Measurements from ENCODE around the gene MAD1L1.

GRCh38 chr7:1940402-1940786 is 292.4 kb downstream of the MAD1L1 start:
- TF ChIP-seq CTCF (IDR thresholded peaks at IDR 0.05; ENCODE audit: borderline replicate concordance, extremely low read depth, low read length, poor library complexity, severe bottlenecking) = no peak
- TF ChIP-seq EZH2 (IDR thresholded peaks at IDR 0.05; ENCODE audit: borderline replicate concordance, low read depth, low read length, severe bottlenecking) = no peak

Data from DND-41 (cell line).